PC-9 (cell line): Measurements from ENCODE around the gene SIRT3. TPM values are rescaled to one million over a fixed set of nuclear protein-coding genes. Genes with fewer than 3 reads are reported as not detected.

Experiments used
- BruUV-seq: library from RNA; stranded (reverse); fragments of 400-500 nt; replicated peaks from 2 replicates; lab custom pipeline; 2021; lab: Mats Ljungman, UMichigan
- CTCF ChIA-PET: fragments of 300-600 bp; sonication (Branson Sonifier 250); formaldehyde crosslinking; loops from one replicate; lab custom pipeline; 2022; ENCODE audit warnings: antibody characterized with exemption; lab: Charles Lee
- POLR2A ChIA-PET: fragments of 300-600 bp; sonication (Branson Sonifier 250); formaldehyde crosslinking; loops from one replicate; lab custom pipeline; 2022; ENCODE audit warnings: antibody characterized with exemption; ENCODE audit not compliant: unreplicated experiment; lab: Charles Lee
- DNase-seq, 2 experiments: peaks; one replicate each; pipeline versions ENCODE4 v3.0.0 to v3.0.0-alpha.2; 2015 to 2022; ENCODE audit warnings: mixed read lengths in 1 of 2
- H2AFZ ChIP-seq: fragments of 200-600 bp; sonication (generic); 2 replicates; pipeline ENCODE4 v1.8.1; 2017; ENCODE audit warnings: antibody characterized with exemption
- H3F3A ChIP-seq: fragments of 200-600 bp; sonication (generic); 2 replicates; pipeline ENCODE4 v1.8.1; 2017; ENCODE audit warnings: antibody characterized with exemption, mild to moderate bottlenecking, low read depth; ENCODE audit not compliant: insufficient read depth
- H3K27ac ChIP-seq: fragments of 200-600 bp; sonication (generic); 2 replicates; pipeline ENCODE4 v1.6.1; 2016; ENCODE audit warnings: mixed run types
- H3K27me3 ChIP-seq: fragments of 200-600 bp; sonication (generic); 2 replicates; pipeline ENCODE4 v1.6.1; 2016; ENCODE audit warnings: low read depth, mixed run types; ENCODE audit not compliant: insufficient read depth
- H3K36me3 ChIP-seq: fragments of 200-600 bp; sonication (generic); 2 replicates; pipeline ENCODE4 v1.6.1; 2016; ENCODE audit warnings: low read depth, mixed run types
- H3K4me1 ChIP-seq: fragments of 200-600 bp; sonication (generic); replicated peaks from 2 replicates; pipeline ENCODE4 v1.6.1; 2016; ENCODE audit warnings: mixed run types; ENCODE audit not compliant: insufficient read depth
- H3K4me2 ChIP-seq: fragments of 200-600 bp; sonication (generic); 2 replicates; pipeline ENCODE4 v1.6.1; 2017; ENCODE audit warnings: mixed run types
- H3K4me3 ChIP-seq: fragments of 200-600 bp; sonication (generic); 2 replicates; pipeline ENCODE4 v1.6.1; 2016; ENCODE audit warnings: mixed run types
- H3K79me2 ChIP-seq: fragments of 200-600 bp; sonication (generic); 2 replicates; pipeline ENCODE4 v1.6.1; 2017; ENCODE audit warnings: low read depth, mixed run types
- H3K9me2 ChIP-seq: fragments of 200-600 bp; sonication (generic); 2 replicates; pipeline ENCODE4 v1.8.1; 2017; ENCODE audit warnings: mild to moderate bottlenecking; ENCODE audit not compliant: insufficient read depth
- H3K9me3 ChIP-seq: fragments of 200-600 bp; sonication (generic); 2 replicates; pipeline ENCODE4 v1.8.1; 2016; ENCODE audit warnings: low read depth; ENCODE audit not compliant: insufficient read depth
- H4K20me1 ChIP-seq: fragments of 200-600 bp; sonication (generic); 2 replicates; pipeline ENCODE4 v1.8.1; 2017; ENCODE audit not compliant: insufficient read depth
- EZH2 ChIP-seq: fragments of 200-600 bp; sonication (generic); IDR thresholded peaks from 2 replicates; pipeline ENCODE4 v1.8.0; 2017; ENCODE audit warnings: antibody characterized with exemption, low read depth
- intact Hi-C: fragments of 100-400 bp; cut with micrococcal nuclease; formaldehyde crosslinking; loops from one replicate; pipeline ENCODE4 v1.10.0; 2022; ENCODE audit not compliant: unreplicated experiment
- total RNA-seq: library from RNA; stranded (reverse); gene quantifications from 2 replicates; pipeline ENCODE4 v1.2.3, GENCODE V29; 2021
- TF ChIP-seq, protein P1 (sequence below): fragments of 200-600 bp; sonication (generic); conservative IDR thresholded peaks from 2 replicates; pipeline ENCODE4 v1.6.1; 2017; ENCODE audit warnings: mixed run types, antibody characterized with exemption, mild to moderate bottlenecking, moderate library complexity

Gene SIRT3
- total RNA-seq, 1 experiment from 2014 or later, result 26.0 TPM

DNA sequence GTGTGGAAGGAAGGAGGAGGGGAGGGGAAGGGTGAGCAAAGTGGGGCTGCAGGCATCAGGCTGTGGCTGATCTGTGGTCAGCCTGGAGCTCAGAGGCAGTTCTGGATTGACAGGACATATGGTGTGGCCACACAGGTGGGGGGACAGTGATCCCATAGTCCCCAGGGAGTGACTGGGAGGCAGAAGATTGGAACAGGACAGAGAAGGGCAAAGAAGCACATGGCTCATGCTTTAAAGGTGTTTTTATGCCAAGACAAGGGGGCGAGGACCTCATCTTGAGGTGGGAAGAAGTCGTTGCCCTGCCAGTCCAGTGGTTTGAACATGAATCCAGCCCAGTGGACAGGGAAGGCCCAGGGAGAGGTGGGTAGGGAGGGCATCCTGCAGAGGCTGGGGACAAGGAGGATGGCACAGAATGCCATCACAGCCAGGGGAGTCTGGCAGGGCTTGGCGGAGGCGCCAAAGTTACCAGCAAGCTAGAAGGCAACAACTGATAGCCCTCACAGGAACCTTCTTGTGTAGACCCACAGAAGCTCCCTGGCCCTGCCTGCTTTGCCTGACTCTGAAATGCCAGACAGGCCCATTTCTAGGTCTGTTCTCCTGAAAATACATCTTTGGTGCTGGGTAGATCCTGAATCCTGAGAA is 32.1 kb downstream of the SIRT3 start:
- no TSS peak for BruUV-seq

DNA sequence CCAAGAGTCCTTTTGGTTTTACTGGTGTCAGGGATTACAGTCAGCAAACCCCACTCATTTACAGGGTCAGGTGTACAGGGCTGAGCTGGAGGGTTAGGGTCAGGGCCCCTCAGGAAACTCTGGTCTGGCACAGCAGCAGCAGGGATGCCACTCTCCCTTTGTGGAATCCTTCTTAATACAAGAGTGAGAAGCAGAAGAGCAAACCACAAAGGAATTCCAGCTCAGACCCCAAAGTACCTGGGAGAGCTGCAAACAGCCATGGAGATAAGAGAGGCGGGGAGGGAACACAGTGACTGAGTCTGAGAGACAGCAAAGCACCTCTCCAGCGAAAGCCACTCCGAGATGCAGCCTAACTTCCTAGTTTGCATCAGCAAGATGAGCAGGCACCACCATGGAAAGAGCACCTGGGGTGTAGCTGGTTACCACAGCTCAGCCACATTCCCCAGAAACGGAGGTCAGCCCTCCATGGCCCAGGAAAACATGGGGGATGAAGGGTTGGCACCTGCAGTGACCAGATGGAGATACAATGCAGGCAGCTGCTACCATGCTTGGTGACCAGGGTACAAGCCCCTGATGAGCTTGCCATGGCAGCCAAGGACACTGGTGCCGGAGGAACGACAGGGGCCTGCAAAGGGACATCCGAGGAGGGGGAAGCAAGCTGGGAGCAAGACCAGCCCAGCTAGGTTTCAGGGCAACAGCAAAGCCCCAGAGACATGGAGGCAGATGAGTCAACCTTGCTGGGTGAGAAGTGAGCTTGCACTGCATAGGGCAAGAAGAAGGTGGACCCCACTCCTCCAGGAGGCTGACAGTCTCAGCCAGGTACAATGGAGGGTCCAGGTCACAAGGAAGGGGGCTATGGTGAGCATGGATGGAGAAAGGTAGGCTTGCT is 32.8 kb downstream of the SIRT3 start:
- intact Hi-C loops, result no loop called here
- H3K9me2 ChIP-seq, result no peaks in the 10 kb centered on the region
- POLR2A ChIA-PET, result interaction anchor here (0.7 kb wide), 1 partner anchor 49 kb away, joined by 3 read pairs; no protein-coding TSS in a partner anchor

More for the DNA sequence above, 32.1 kb downstream of the SIRT3 start:
- H3F3A ChIP-seq, result peaks cover 10% of the 10 kb centered on the region
- peaks cover 11% of the 10 kb centered on the region; the same call in 1 of the 2 replicates for H4K20me1 ChIP-seq
- H3K79me2 ChIP-seq, result peaks cover 31% of the 10 kb centered on the region
- H3K9me3 ChIP-seq, result no peaks in the 10 kb centered on the region
- no peak overlapping the region for H2AFZ ChIP-seq
- H3K36me3 ChIP-seq, result no peaks in the 10 kb centered on the region
- no peak for TF ChIP-seq EZH2
- TF ChIP-seq, protein P1, sequence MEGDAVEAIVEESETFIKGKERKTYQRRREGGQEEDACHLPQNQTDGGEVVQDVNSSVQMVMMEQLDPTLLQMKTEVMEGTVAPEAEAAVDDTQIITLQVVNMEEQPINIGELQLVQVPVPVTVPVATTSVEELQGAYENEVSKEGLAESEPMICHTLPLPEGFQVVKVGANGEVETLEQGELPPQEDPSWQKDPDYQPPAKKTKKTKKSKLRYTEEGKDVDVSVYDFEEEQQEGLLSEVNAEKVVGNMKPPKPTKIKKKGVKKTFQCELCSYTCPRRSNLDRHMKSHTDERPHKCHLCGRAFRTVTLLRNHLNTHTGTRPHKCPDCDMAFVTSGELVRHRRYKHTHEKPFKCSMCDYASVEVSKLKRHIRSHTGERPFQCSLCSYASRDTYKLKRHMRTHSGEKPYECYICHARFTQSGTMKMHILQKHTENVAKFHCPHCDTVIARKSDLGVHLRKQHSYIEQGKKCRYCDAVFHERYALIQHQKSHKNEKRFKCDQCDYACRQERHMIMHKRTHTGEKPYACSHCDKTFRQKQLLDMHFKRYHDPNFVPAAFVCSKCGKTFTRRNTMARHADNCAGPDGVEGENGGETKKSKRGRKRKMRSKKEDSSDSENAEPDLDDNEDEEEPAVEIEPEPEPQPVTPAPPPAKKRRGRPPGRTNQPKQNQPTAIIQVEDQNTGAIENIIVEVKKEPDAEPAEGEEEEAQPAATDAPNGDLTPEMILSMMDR, result no peak
- no peak for DNase-seq
- CTCF ChIA-PET, result no interaction called here
- POLR2A ChIA-PET, result no interaction called here
- H3K27ac ChIP-seq, result no peak overlapping the region
- no peaks in the 10 kb centered on the region for H3K4me1 ChIP-seq
- H3K27me3 ChIP-seq, result no peaks in the 10 kb centered on the region
- intact Hi-C loops, result no loop called here
- no peak overlapping the region for H3K4me3 ChIP-seq
- H3K9me2 ChIP-seq, result no peaks in the 10 kb centered on the region
- no peak overlapping the region for H3K4me2 ChIP-seq

DNA sequence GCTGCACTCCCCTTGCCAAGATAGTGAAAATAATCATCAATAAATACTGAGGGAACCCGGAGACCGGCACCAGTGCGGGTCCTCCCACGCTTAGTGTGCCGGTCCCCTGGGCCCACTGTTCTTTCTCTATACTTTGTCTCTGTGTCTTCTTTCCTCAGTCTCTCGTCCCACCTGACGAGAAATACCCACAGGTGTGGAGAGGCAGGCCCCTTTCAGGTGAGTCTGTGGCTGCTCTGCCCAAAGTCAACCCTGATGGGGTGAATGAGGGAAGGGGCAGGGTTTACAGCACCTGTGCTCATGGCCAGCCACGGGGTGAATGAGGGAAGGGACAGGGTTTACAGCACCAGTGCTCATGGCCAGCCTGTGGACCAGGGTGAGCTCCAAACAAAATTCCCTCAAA is 33.7 kb downstream of the SIRT3 start:
- intact Hi-C loops, result no loop called here
- CTCF ChIA-PET, result no interaction called here
- H3K4me3 ChIP-seq, result no peak overlapping the region
- peaks cover under 1% of the 10 kb centered on the region for H3F3A ChIP-seq
- H3K79me2 ChIP-seq, result peaks cover 22% of the 10 kb centered on the region
- H3K4me2 ChIP-seq, result no peak overlapping the region
- no peak for DNase-seq
- no peaks in the 10 kb centered on the region for H3K27me3 ChIP-seq
- no peaks in the 10 kb centered on the region for H3K9me3 ChIP-seq
- no TSS peak for BruUV-seq
- no peak overlapping the region for H2AFZ ChIP-seq
- peaks cover 11% of the 10 kb centered on the region; the same call in 1 of the 2 replicates for H4K20me1 ChIP-seq
- no peak for TF ChIP-seq EZH2
- TF ChIP-seq, protein P1, result no peak
- no peaks in the 10 kb centered on the region for H3K9me2 ChIP-seq
- no peaks in the 10 kb centered on the region for H3K36me3 ChIP-seq
- H3K4me1 ChIP-seq, result no peaks in the 10 kb centered on the region
- POLR2A ChIA-PET, result interaction anchor here (0.7 kb wide), 1 partner anchor 50 kb away, joined by 3 read pairs; no protein-coding TSS in a partner anchor
- H3K27ac ChIP-seq, result no peak overlapping the region

More for the DNA sequence above, 32.8 kb downstream of the SIRT3 start:
- peaks cover 11% of the 10 kb centered on the region; the same call in 1 of the 2 replicates for H4K20me1 ChIP-seq
- BruUV-seq, result no TSS peak
- H3K27ac ChIP-seq, result no peak overlapping the region
- H2AFZ ChIP-seq, result no peak overlapping the region
- H3K4me2 ChIP-seq, result no peak overlapping the region
- CTCF ChIA-PET, result no interaction called here
- peaks cover 28% of the 10 kb centered on the region for H3K79me2 ChIP-seq
- no peaks in the 10 kb centered on the region for H3K9me3 ChIP-seq
- TF ChIP-seq, protein P1, result no peak
- TF ChIP-seq EZH2, result no peak
- H3K4me3 ChIP-seq, result no peak overlapping the region
- no peak for DNase-seq
- H3K4me1 ChIP-seq, result no peaks in the 10 kb centered on the region
- H3K36me3 ChIP-seq, result no peaks in the 10 kb centered on the region
- no peaks in the 10 kb centered on the region for H3K27me3 ChIP-seq
- peaks cover 9% of the 10 kb centered on the region for H3F3A ChIP-seq
